Common myeloid progenitor, CD34-positive (primary cell): ENCODE results near the gene MACROD2.

Experiments used
- CTCF ChIA-PET: fragments of 350-600 bp; sonication (Branson Sonifier 250); formaldehyde crosslinking; loops from one replicate; lab custom pipeline; 2021; ENCODE audit warnings: antibody characterized with exemption; lab: Charles Lee
- POLR2A ChIA-PET: fragments of 350-600 bp; sonication (Branson Sonifier 250); formaldehyde crosslinking; loops from one replicate; lab custom pipeline; 2021; ENCODE audit warnings: antibody characterized with exemption; lab: Charles Lee
- DNase-seq, 3 donors: peaks; one replicate each; pipeline versions ENCODE4 v3.0.0 to v3.0.0-alpha.2; 2013
- H3K27ac ChIP-seq, 2 experiments: 1 replicate in 1 of 2; 2 replicates in 1 of 2; pipeline ENCODE4 v1.7.0; 2013; ENCODE audit warnings: inconsistent platforms in 2 of 2, low read length in 2 of 2, mild to moderate bottlenecking in 2 of 2, low read depth in 1 of 2, moderate library complexity in 1 of 2; ENCODE audit not compliant: severe bottlenecking in 2 of 2, insufficient read depth in 1 of 2, poor library complexity in 1 of 2
- H3K27me3 ChIP-seq, 5 experiments: replicated peaks in 2 of 5; 1 replicate in 3 of 5; 2 replicates in 2 of 5; pipeline versions ENCODE4 v1.6.1 to v1.7.0; 2013; ENCODE audit warnings: low read length in 4 of 5, mild to moderate bottlenecking in 2 of 5, moderate library complexity in 2 of 5, inconsistent platforms in 1 of 5; ENCODE audit not compliant: insufficient read depth in 5 of 5, control insufficient read depth in 4 of 5
- H3K36me3 ChIP-seq, 4 experiments: 1 replicate in 2 of 4; 2 replicates in 2 of 4; pipeline versions ENCODE4 v1.6.1 to v1.7.0; 2013; ENCODE audit warnings: low read length in 3 of 4, control low read depth in 1 of 4, mild to moderate bottlenecking in 1 of 4; ENCODE audit not compliant: control insufficient read depth in 4 of 4, insufficient read depth in 4 of 4
- H3K4me1 ChIP-seq, 4 experiments: 1 replicate in 3 of 4; 2 replicates in 1 of 4; pipeline versions ENCODE4 v1.6.1 to v1.7.1; 2013; ENCODE audit warnings: low read length in 3 of 4, mild to moderate bottlenecking in 3 of 4, control low read depth in 1 of 4, inconsistent platforms in 1 of 4, moderate library complexity in 1 of 4; ENCODE audit not compliant: control insufficient read depth in 4 of 4, insufficient read depth in 4 of 4; ENCODE audit errors: control extremely low read depth in 1 of 4
- H3K4me3 ChIP-seq, 7 experiments: 1 replicate in 4 of 7; 2 replicates in 3 of 7; pipeline versions ENCODE4 v1.5.1 to v1.7.0; 2013; ENCODE audit warnings: mild to moderate bottlenecking in 7 of 7, low read length in 6 of 7, moderate library complexity in 6 of 7, inconsistent platforms in 2 of 7, low read depth in 2 of 7, control low read depth in 1 of 7; ENCODE audit not compliant: insufficient read depth in 4 of 7, control insufficient read depth in 1 of 7; ENCODE audit errors: extremely low read depth in 1 of 7
- H3K9me3 ChIP-seq, 5 experiments: 1 replicate in 4 of 5; 2 replicates in 1 of 5; pipeline versions ENCODE4 v1.6.1 to v1.7.1; 2013; ENCODE audit warnings: low read length in 4 of 5, mild to moderate bottlenecking in 2 of 5, inconsistent platforms in 1 of 5, low read depth in 1 of 5, moderate library complexity in 1 of 5; ENCODE audit not compliant: control insufficient read depth in 4 of 5, insufficient read depth in 2 of 5; ENCODE audit errors: control extremely low read depth in 1 of 5
- WGBS: methylation state at CpG from one replicate; pipeline ENCODE4 v1.1.5; 2013; ENCODE audit not compliant: insufficient coverage; 5-methylcytosine and 5-hydroxymethylcytosine counted together

The MACROD2 gene

GRCh38 chr20:14709439-14709838, 714.1 kb downstream of the MACROD2 start:
- Histone ChIP-seq H3K27ac (no peak overlapping the region), H3K4me1 (no peaks in the 10 kb centered on the region), H3K9me3 (no peaks in the 10 kb centered on the region), H3K36me3 (no peaks in the 10 kb centered on the region), H3K4me3 (no peak overlapping the region), H3K27me3 (no peaks in the 10 kb centered on the region)
- POLR2A ChIA-PET, result no interaction called here
- CTCF ChIA-PET, result no interaction called here
- DNase-seq, result no peak
- WGBS, result 100% methylated on average over 1 of the region's 2 CpGs

- H3K36me3 ChIP-seq, result no peaks in the 10 kb centered on the region
- H3K27me3 ChIP-seq, result no peaks in the 10 kb centered on the region
- CTCF ChIA-PET, result no interaction called here
- H3K4me3 ChIP-seq, result no peak overlapping the region
- DNase-seq, result no peak
- no peaks in the 10 kb centered on the region for H3K9me3 ChIP-seq
- 80% methylated on average over 1 of the region's 2 CpGs for WGBS
- H3K4me1 ChIP-seq, result no peaks in the 10 kb centered on the region
- no peak overlapping the region for H3K27ac ChIP-seq
- POLR2A ChIA-PET, result no interaction called here
These were observed 715.6 kb downstream of the MACROD2 start for GRCh38 chr20:14710951-14711350.

- no peak overlapping the region for H3K4me3 ChIP-seq
- no peaks in the 10 kb centered on the region for H3K4me1 ChIP-seq
- DNase-seq, result no peak
- no peaks in the 10 kb centered on the region for H3K27me3 ChIP-seq
- POLR2A ChIA-PET, result no interaction called here
- WGBS, result no CpG with 5 or more reads among the region's 2 CpGs
- H3K27ac ChIP-seq, result no peak overlapping the region
- H3K36me3 ChIP-seq, result no peaks in the 10 kb centered on the region
- CTCF ChIA-PET, result no interaction called here
- H3K9me3 ChIP-seq, result no peaks in the 10 kb centered on the region
These were observed 716.3 kb downstream of the MACROD2 start for GRCh38 chr20:14711652-14712051.

GRCh38 chr20:14712302-14712739, 717.0 kb downstream of the MACROD2 start:
- POLR2A ChIA-PET, result no interaction called here
- Histone ChIP-seq H3K27me3 (no peaks in the 10 kb centered on the region), H3K9me3 (no peaks in the 10 kb centered on the region), H3K27ac (no peak overlapping the region), H3K36me3 (no peaks in the 10 kb centered on the region), H3K4me1 (no peaks in the 10 kb centered on the region), H3K4me3 (no peak overlapping the region)
- no peak for DNase-seq
- 100% methylated on average over 2 of the region's 6 CpGs for WGBS
- CTCF ChIA-PET, result no interaction called here

- Histone ChIP-seq H3K9me3 (no peaks in the 10 kb centered on the region), H3K27ac (no peak overlapping the region), H3K4me1 (no peaks in the 10 kb centered on the region), H3K27me3 (no peaks in the 10 kb centered on the region), H3K4me3 (no peak overlapping the region), H3K36me3 (no peaks in the 10 kb centered on the region)
- ChIA-PET CTCF (no interaction called here), POLR2A (no interaction called here)
- no peak for DNase-seq
- WGBS, result 92% methylated on average over 1 of the region's 3 CpGs
These were observed 720.1 kb downstream of the MACROD2 start for GRCh38 chr20:14715400-14715799.

- Histone ChIP-seq H3K36me3 (no peaks in the 10 kb centered on the region), H3K4me1 (no peaks in the 10 kb centered on the region), H3K27me3 (no peaks in the 10 kb centered on the region), H3K4me3 (no peak overlapping the region), H3K27ac (no peak overlapping the region), H3K9me3 (no peaks in the 10 kb centered on the region)
- CTCF ChIA-PET, result no interaction called here
- POLR2A ChIA-PET, result no interaction called here
- 100% methylated on average over 2 of the region's 5 CpGs for WGBS
- no peak for DNase-seq
These were observed 721.1 kb downstream of the MACROD2 start for GRCh38 chr20:14716351-14716801.

GRCh38 chr20:14717134-14717999, 722.1 kb downstream of the MACROD2 start:
- H3K4me1 ChIP-seq, result no peaks in the 10 kb centered on the region
- DNase-seq, result no peak
- POLR2A ChIA-PET, result no interaction called here
- H3K27ac ChIP-seq, result no peak overlapping the region
- H3K4me3 ChIP-seq, result no peak overlapping the region
- H3K27me3 ChIP-seq, result no peaks in the 10 kb centered on the region
- CTCF ChIA-PET, result no interaction called here
- WGBS, result 100% methylated on average over 1 of the region's 6 CpGs
- no peaks in the 10 kb centered on the region for H3K9me3 ChIP-seq
- no peaks in the 10 kb centered on the region for H3K36me3 ChIP-seq
